Fibroblast of skin of left biceps (primary cell): ENCODE data around the gene EXOSC10.
"Not testable (repeated sequence)": the region's sequence is repeated elsewhere in the genome, so short reads cannot be mapped to it uniquely, and the experiment has no call there.

Experiments
- DNase-seq, 2 experiments: peaks; one replicate each; pipeline ENCODE4 v3.0.0-alpha.2; 2013; ENCODE audit warnings: low read depth in 2 of 2

The EXOSC10 gene

DNA sequence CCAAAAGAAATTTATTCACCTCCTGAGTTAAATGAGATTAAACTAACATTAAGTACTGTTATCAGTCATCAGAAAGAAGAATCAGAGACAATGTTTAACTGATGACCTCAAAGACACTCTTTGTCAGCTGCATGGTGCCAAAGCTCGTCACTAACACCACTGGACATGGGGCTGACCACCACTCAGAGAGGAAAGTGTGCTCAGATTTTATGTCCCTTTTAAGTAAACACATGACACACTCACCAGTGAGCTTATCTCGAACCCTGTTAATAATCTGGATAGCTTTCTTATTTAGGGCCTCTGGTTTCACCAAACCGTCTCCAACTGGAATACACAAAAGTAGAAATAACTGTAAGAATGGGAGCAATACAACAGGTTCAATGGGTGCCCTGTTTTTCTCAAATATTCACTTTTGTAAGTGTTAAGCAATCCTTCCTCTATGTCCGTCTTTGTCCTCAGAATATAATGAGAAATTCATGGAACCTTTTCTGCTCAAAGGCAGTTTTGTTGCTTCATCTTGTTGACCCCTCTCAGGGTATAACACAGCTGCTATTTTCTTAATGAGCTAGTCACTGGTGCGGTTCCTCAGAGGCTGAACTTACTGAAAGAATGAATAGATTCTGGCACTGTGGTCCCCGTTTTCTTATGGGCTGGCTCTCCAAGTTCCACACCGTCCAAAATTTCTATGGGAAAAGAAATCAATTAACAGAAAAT, 9.5 kb upstream of the EXOSC10 start:
- no peak for DNase-seq

DNA sequence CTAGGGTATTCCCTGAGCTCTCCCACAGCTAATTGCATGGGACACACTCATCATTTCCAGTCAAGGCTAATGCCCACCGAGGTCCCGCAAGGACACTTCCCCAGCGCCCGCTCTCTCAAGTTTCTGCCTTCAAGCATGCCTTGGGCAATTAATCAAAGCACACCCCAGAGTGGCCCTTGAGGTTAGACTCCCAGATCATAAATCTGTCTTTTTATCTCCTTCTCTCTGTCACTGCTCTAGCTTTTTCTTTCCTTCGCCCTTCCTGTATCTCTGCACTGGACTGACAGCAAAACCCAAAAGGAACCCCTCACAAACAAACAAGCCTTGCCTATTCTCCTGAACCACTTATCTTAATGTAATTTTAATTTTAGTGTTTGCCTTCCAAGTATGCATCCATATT, 7.9 kb upstream of the EXOSC10 start:
- no peak for DNase-seq

DNA sequence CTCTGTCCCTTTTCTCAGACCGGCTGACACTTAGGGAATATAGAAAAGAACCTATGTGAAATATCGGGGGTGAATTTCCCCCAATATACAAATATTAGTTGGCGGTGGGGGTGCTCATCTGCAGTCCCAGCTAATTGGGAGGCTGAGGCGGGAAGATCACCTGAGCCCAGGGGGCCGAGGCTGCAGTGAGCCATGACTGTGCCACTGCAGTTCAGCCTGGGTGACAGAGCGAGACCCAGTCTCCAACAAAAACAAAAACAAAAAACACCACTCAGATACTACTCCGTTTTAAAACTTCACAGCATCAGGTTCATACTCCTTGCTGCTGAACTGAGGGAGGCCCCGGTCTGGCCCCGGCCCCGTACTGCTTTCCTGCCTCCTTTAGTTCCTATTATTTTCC, 5.9 kb upstream of the EXOSC10 start:
- DNase-seq: no peak

DNA sequence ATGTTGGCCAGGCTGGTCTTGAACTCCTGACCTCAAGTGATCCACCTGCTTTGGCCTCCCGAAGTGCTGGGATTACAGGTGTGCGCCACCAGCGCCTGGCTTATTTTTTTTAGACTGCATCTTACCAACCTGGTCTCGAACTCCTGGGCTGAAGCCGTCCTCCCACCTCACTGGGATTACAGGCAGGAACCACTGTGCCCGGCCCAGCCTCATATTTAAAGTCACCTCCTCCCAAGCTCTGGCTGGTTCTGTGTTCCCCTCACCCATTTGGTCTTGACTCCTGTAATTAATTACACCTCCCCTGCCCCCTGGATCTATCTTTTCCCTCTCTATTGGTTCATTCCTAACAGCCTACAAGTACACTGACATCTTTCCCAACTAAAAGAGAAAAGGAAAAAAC, 1.7 kb upstream of the EXOSC10 start:
- no peak for DNase-seq

DNA sequence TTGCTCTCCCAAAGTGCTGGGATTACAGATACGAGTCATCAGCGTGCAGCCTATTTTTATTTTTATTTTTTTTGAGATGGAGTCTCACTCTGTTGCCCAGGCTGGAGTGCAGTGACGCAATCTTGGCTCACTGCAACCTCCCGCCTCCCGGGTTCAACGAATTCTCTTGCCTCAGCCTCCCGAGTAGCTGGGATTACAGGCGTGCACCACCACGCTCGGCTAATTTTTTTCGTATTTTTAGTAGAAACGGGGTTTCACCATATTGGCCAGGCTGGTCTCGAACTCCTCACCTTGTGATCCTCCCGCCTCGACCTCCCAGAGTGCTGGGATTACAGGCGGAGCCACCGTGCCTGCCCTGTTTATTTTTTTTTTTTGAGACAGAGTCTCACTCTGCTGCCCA, 1.1 kb upstream of the EXOSC10 start:
- DNase-seq: not testable (repeated sequence)

DNA sequence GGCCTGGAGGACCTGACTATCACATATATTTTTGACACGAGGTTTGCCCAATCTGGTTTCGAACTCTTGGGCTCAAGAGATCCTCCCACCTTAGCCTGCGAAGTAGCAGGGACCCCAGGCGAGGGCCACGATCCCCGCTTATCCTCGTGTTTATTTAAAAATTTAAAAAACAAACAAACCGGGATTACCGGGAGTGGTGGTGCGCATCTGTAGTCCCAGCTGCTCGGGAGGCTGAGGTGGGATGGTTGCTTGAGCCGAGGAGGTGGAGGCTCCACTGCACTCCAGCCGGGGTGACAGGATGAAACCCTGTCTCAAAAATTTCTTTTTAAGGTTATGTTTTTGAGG, 452 bp upstream of the EXOSC10 start:
- DNase-seq: no peak

DNA sequence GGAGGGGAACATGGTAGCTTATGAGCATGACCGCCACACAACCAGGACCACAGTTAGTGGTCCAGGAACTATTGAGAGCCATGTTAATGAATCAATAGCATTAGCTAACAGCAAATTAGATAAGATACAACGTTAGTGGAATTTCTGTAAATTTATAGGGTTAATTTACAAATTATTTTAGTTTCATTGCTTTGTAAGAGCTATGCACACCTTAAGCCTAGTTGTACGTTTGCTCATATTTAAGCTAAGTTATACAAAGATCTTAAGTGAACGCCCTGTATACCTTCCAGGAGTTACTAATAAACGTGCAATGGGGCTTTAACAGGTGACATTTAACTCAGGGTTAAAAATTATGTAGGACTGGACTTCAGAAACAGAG, 749 bp downstream of the EXOSC10 start:
- no peak for DNase-seq

DNA sequence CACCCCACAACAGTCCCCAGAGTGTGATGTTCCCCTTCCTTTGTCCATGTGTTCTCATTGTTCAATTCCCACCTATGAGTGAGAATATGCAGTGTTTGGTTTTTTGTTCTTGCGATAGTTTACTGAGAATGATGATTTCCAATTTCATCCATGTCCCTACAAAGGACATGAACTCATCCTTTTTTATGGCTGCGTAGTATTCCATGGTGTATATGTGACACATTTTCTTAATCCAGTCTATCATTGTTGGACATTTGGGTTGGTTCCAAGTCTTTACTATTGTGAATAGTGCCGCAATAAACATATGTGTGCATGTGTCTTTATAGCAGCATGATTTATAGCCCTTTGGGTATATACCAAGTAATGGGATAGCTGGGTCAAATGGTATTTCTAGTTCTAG, 15.9 kb downstream of the EXOSC10 start:
- not testable (repeated sequence) for DNase-seq

DNA sequence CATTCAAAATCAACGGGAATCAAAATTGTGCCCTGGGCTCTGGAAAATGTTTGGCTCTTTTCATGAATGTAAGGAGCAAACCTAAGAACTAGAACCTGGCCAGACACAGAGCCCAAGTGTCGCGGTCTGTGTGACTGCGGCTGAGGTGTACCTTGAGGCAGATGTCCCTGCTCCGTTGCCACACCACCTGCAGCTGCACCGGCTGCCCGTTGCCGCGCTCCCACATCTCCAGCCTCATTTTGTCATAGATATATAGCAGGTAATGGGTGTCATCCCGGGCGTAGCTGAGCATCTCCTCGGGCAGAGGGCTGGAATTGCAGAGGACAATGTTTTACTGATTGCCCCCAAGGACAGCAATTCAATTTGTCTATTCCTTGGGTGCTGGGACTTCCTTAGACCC, 18.7 kb downstream of the EXOSC10 start:
- DNase-seq: no peak

DNA sequence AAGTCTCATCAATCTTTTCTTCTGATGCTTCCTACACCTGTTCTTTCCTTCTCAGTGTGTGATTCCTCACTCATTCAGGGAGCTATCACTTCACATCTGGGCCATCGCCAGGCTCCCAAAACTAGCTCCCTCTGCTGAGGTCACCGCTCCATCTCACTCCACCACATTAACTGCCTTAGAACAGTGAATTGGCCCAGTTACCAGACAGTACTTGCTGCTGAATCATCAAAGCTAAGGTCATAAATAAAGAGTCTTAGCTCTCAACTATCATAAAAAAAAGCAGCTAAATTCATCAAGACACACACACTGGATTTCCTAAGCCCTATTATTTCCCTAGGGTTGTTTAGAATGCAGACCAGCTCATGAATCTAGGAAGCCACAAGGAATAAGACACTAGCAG, 21.0 kb downstream of the EXOSC10 start:
- no peak for DNase-seq

DNA sequence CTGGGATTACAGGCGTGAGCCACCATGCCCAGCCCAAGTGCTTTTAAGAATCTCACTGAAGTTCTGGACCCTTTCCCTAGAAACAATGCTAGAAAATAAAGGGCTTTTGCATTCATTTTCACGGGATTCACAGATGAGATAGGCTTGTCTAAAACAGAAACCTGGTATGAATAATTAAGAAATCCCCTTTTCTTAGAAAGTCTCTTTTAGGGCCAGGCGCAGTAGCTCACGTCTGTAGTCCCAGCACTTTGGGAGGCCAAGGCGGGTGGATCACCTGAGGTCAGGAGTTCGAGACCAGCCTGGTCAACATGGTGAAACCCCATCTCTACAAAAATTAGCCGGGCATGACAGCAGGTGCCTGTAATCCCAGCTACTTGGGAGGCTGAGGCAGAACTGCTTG, 26.3 kb downstream of the EXOSC10 start:
- DNase-seq: not testable (repeated sequence)

DNA sequence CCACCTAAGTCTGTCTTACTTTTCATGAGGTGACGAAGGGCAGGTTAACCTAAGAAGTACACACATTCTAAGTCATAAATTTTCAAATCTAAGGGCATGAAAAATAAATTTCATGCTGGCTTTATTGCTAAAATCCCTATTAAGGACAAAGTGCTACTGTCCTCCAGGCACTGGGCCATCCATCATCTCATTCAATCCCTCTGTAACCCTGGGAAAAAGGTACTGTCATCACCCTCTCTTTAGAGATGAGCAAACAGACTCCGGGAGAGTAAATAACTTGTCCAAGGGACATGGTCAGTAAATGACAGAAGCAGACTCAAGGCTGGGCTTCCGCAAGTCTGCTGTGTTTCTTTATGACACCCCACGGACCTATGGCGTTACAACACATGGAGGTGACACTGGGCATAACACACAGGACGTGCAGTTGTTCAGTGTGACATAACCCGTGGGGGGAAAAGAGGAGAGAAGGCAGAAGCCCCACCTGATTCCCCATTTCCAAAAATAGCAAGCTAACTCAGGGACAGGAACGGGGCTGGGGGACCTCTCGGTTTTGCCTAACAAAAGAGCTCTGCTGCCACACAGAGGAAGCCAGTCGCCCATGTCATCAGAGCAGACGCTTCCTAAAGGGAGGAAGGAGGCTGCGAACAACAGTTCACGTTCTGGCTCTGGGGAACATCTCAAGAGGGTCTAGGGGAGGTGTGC, 27.3 kb downstream of the EXOSC10 start:
- DNase-seq: no peak

DNA sequence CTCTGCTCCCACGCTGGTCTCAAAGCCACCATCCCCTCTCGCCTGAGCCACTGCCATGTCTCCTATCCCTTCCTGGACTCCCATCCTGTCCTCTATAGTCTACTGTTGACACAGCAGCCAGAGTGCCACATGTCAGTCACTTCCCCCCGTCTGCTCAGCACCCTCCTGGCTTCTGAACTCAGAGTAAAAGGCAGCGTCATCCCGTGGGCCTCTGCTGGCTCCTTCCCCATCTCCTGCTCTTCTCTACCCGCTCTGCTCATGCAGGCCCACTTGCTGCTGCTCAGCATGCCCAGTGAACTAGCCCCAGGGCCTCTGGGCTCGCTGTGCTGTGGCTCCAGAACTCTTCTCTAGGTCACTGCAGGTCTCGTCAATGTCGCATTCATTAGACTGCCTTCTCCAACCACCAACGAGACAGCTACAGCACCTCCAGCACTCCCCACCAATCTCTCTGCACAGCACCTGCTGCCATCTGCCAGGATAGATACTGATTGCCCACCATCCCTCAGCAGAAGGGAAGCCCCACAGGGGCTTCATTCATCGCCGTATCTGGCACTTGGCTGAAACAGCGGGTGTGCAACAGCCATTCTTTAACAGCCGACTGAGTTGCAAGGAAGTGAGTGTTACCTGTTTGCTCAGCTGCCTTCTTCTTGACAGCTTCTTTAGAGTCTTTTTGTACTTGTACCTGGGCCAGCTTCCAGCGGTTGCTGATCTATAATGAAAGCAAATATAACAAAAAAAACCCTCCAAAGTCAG, 28.0 kb downstream of the EXOSC10 start:
- DNase-seq: no peak

DNA sequence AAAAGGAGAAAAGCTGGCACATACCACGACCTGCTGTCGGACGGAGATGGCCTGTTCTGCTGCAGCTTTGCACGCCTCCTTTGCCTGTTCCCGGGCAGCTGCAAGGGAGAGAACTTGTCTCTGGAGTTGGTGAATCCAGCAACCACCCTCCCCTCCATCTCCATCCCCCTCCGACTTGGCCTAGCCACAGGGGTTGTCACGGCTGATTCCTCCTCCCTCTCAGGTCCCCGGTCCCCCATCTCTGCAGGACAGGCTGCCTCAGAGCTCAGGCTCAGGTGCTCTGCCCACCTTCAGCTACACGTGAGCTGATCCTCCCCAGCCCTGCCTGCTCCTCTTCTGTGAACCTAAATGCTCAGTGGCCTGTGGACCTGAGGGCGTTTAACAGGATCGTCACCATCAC, 28.8 kb downstream of the EXOSC10 start:
- DNase-seq: no peak

DNA sequence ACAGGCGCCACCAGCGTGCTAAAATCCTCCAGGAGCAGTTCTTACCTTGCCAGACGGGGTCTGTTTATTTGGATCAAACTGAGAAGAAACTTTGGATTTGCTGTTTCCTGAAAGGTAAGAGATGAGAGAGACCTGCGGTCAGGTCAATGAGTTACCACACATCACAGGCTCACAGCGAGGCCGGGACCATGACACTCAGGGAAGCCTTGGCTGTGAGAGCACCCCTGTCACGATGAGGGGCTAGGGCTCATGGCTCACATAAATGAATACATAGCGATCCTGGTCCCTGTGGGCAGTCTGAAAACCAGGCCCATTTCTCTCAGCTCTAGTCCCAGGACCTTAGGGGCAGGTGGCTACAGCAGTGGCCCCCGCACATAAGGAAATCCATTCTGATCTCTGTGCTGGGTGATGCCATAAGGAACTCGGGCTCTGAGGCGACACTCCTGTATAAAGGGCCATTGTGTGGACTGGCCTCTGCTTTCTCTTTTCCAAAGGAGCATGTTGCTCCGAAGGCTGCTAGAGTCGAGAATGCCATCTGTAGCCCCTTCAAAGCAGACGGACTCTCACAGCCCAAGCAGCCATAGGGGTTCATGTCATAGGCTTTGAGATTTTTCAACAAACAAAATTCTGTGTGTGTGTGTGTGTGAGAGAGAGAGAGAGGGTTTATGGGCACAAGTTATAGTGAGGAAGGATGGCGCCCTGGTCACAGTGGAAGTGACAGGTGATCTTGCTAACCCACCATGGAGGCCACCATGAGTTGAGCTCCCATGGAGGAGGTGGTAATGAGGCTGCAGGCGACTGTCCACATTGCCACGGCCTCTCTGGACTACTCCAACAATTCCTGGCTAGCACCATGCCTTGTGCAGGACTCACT, 30.8 kb downstream of the EXOSC10 start:
- no peak for DNase-seq

DNA sequence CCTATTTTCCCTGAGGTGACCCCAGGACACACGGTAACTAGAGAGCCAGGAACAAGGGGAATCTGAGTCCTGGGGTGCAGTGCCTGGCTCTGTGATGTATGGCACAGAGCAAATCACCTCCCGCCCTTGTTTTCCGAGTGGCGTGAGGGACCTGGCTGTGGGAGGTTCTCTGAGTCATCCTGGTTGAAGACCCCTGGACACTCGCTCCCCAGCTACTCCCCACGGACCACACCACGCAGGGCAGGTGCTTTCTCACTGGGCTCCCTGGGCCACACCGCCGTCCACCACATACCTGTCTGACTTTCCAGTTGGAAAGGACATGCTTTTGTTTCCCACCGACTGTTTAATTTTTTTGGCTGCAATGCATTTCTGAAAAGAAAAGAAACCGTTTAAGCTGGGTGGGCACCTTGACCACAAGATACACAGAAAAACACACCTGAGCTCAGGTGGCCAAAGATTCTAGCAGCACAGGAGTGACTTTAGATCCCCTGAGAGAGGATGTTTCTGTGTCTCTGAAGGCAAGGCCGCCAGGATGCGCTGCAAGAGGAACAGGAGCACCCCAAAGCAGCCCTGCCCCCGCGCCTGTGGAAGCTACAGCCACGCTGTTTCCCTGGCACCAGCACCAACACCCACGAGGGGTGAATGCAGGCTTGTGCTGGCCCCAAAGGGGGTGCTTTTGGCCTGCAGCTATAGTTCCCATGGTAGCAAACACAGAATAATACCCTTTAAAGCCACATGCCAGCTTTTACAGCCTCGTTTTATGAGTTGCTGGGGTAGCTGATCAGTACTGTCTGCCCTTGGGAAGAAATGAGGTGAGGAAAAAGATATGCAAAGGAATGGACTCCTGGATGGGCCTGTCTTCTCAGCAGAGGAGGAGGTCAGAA, 31.7 kb downstream of the EXOSC10 start:
- DNase-seq: no peak

DNA sequence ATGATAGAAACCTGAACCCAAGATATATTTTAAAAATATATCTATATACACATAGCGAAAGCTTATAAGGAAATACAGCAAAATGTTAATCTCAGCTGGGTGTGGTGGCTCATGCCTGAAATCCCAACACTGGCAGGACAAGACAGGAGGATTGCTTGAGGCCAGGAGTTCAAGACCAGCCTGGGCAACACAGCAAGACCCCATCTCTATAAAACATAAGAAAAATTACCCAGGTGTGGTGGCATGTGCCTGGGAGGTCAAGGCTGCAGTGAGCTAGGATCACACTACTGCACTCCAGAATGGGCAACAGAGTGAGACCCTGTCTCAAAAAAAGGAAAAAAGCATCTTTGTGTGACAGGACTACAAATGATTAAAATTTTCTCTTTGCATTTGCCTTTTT, 33.9 kb downstream of the EXOSC10 start:
- no peak for DNase-seq

DNA sequence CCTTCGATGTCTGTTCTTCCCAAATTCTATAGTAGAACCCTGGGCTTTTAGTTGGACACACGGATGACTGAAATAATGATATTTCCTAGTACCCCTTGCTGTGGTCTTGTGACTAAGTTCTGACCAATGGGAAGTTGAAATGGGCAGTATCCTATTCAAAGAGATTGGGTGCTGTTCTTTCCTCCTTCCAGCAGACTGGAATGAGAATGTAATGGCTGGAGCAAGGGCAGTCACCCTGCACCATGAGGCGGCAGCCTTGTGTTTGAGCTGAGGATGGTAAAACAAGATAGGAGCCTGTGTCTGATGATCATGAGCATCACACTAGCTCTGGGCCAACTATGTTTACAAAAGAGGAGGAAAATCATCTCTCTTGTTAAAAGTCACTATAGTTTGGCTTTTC, 34.7 kb downstream of the EXOSC10 start:
- DNase-seq: no peak

DNA sequence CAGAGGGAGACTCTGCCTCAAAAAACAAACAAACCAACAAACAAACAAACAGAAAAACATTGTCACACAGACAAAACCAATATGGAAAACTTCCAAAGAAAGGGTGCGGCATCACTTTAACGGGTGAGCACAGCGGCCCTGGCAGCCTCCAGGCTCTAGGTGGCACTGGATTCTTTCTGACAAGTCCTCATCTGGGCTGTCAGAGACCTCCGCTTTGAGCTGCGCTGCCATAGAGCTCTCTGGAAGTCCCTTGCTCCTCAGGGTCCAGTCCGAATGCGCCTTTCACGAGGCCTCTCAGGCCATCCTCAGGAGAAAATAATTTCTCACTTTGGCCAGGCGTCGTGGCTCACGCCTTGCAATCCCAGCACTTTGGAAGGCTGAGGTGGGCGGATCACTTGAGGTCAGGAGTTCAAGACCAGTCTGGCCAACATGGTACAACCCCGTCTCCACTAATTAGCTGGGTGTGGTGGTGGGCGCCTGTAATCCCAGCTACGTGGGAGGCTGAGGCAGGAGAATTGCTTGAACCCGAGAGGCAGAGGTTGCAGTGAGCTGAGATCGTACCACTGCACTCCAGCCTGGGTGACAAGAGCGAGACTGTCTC, 35.6 kb downstream of the EXOSC10 start:
- not testable (repeated sequence) for DNase-seq

DNA sequence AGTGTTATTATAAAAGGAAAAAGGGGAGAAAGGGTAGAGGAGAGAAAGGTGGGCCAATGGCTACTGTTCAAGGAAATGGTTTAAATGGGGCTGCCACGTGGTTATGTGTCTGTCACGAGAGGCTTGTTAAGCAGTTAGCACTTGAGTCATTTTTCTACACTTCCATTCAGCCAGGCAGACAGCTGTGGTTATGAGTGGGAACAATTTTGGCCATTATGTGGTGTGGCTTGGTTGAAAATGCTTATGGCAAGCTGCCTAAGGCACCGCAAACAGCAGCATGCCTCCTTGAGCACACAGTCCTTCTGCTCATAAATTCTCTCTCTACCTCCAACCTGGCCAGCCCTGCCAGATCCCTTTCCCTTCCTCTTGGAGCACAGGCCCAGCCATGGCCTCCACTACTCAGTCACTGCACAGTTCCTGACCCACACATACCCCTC, 36.7 kb downstream of the EXOSC10 start:
- no peak for DNase-seq
